Epithelial cell of esophagus (primary cell): ENCODE results near the gene UGT3A1.

Source experiments
- DNase-seq: peaks from one replicate; pipeline ENCODE4 v3.0.0; 2010; ENCODE audit warnings: low read depth
- H3K4me3 ChIP-seq: 2 replicates; pipeline ENCODE4 v1.5.1; 2011; ENCODE audit warnings: mild to moderate bottlenecking, low read length, control low read depth
- CTCF ChIP-seq: IDR thresholded peaks from 2 replicates; pipeline ENCODE4 v1.5.1; 2011; ENCODE audit warnings: low read depth, mild to moderate bottlenecking, low read length, control low read depth, inconsistent platforms; ENCODE audit not compliant: insufficient read depth; ENCODE audit errors: missing control alignments

Gene UGT3A1

GRCh38 chr5:35926389-35927051, 64.7 kb downstream of the UGT3A1 start:
- H3K4me3 ChIP-seq: no peak overlapping the region
- peak; percentile 81 for TF ChIP-seq CTCF
- peak; percentile 54 for DNase-seq

GRCh38 chr5:35924950-35925722, 66.1 kb downstream of the UGT3A1 start:
- DNase-seq: peak; percentile 78
- no peak overlapping the region for H3K4me3 ChIP-seq
- peak; percentile 77 for TF ChIP-seq CTCF

DNA sequence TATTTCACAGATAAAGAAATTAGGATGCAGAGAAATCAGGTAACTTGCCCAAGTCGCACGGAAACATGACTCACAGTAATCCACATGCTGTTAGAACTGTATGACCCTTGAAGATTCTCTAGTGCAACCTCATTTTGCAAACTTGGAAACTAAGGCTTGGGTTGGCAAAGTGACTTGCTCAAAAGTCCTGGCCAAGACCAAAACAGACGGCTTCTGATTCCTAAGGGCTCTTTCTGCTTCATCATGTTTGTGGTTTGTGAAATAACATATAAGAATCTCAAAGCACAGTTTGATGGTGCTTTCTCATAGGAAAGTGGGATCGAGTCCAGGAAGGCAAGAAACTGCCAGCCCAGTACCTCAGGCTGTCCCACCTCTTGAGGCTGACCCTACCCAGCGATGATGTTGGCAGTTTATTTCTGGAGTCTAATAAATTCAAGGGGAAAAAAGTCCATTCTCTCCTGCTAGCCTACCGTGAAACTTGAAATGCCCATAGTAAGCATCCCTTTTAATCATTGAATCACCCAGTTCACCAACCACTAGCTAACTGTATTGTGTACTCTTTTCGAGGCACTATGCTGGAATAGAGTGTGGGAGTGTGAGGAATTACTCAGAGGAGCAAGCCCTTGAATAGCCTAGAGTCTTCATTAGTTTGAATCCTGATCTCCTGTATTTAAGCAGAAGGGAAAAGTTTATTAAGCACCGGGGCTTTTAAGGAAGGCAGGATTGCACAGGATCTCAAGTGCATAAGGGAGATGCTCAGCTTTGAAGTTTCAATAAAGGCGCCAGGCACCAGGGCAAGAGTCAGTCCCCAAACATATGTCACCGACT, 66.9 kb downstream of the UGT3A1 start:
- peak; percentile 41 for DNase-seq
- TF ChIP-seq CTCF: no peak
- H3K4me3 ChIP-seq: no peak overlapping the region

GRCh38 chr5:35922468-35922867, 68.7 kb downstream of the UGT3A1 start:
- DNase-seq: peak; percentile 9
- no peak for TF ChIP-seq CTCF
- no peak overlapping the region for H3K4me3 ChIP-seq

- TF ChIP-seq CTCF: no peak
- DNase-seq: no peak
Observed at GRCh38 chr5:35921930-35922329, 69.3 kb downstream of the UGT3A1 start.

DNA sequence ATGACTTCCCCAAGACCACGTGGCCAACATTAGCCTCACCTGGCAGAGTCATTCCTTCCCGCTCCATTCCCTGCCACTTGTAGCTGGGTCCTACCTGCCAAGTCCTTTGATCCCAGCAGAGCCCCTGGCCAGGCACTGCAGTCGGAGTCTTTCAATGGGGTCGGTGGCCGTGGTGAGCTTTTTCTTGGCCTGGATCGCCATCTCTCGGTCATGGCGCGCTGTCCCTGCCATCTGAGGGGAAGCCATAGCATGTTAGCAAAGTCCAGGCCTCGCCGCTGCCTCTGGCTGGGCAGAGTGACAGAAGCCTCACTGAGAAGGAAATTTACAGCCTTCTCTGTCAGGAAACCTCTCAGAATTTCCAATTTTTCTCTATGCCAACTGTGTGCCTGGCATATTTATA, 70.3 kb downstream of the UGT3A1 start:
- no peak for DNase-seq
- no peak overlapping the region for H3K4me3 ChIP-seq
- no peak for TF ChIP-seq CTCF

More at GRCh38 chr5:35921930-35922329, 69.3 kb downstream of the UGT3A1 start:
- no peak overlapping the region for H3K4me3 ChIP-seq
